ENCODE data around the gene ADAMTS17.

Gene ADAMTS17

DNA sequence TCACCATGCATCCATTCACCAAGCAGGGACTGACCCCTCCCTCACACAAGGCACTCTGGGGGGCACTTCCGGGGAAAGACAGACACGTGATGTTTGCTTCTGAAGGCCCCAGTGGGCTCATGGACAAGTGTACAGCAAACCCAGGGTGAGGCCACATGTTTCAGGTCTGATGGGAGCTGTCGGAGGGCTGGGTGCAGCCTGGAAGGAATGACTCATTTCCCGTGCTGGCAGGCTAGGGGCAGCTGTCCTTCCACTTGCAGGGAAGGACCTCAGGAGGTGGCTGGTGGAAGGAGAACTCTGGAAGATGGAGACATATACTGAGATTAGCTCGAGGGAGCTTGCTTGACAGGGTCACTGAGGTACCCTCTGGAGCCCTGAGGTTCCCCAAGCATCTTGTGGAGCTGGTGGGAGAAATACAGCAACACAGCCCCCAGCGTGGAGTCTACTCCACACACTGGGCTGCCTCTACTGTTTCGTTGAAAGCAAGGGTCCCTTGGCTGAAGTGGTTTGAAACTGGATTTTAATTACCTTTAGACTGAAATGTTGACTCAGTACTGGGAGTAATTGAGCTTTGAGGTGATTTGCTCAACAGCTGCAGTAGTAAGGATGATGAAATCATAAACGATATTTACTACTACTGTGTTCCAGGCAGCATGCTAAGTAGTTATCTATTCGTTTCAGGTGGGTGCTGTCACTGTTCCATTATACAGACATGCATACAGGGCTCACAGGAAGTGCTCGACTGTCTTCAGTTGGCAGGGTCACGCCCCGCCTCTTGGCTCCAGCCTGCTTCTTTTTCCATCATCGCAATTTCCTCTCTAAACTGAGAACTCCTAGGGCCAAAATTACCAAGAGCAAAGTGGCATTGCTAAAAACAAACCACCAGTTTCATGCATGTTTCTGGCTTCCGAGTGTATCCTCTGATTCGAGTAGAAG is 230.4 kb downstream of the ADAMTS17 start:
- Histone ChIP-seq H3K4me3 (ENCODE audit: low read length) (no peak overlapping the region), H2AFZ (ENCODE audit: low read depth, low read length) (no peak overlapping the region; the same call in 1 of the 2 replicates), H4K20me1 (ENCODE audit: insufficient read depth, low read length) (no peaks in the 10 kb centered on the region), H3K36me3 (replicated peaks; ENCODE audit: low read depth, low read length) (no peaks in the 10 kb centered on the region), H3K9ac (ENCODE audit: low read length) (no peak overlapping the region), H3K27ac (ENCODE audit: low read length) (no peak overlapping the region), H3K9me3 (ENCODE audit: insufficient read depth, low read length) (no peaks in the 10 kb centered on the region), H3K4me1 (ENCODE audit: low read length) (no peaks in the 10 kb centered on the region), H3K4me2 (ENCODE audit: low read length) (no peak overlapping the region), H3K79me2 (ENCODE audit: low read length) (no peaks in the 10 kb centered on the region), H3K27me3 (ENCODE audit: low read depth, low read length) (peaks cover 3% of the 10 kb centered on the region; the same call in 1 of the 2 replicates)
- TF ChIP-seq, protein P1, sequence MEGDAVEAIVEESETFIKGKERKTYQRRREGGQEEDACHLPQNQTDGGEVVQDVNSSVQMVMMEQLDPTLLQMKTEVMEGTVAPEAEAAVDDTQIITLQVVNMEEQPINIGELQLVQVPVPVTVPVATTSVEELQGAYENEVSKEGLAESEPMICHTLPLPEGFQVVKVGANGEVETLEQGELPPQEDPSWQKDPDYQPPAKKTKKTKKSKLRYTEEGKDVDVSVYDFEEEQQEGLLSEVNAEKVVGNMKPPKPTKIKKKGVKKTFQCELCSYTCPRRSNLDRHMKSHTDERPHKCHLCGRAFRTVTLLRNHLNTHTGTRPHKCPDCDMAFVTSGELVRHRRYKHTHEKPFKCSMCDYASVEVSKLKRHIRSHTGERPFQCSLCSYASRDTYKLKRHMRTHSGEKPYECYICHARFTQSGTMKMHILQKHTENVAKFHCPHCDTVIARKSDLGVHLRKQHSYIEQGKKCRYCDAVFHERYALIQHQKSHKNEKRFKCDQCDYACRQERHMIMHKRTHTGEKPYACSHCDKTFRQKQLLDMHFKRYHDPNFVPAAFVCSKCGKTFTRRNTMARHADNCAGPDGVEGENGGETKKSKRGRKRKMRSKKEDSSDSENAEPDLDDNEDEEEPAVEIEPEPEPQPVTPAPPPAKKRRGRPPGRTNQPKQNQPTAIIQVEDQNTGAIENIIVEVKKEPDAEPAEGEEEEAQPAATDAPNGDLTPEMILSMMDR (IDR thresholded peaks at IDR 0.05; ENCODE audit: low read depth, low read length), result no peak
- TF ChIP-seq EZH2phosphoT487 (IDR thresholded peaks at IDR 0.05; ENCODE audit: low read depth), result no peak

GRCh38 chr15:100109486-100110035 is 232.2 kb downstream of the ADAMTS17 start:
- Histone ChIP-seq H4K20me1 (ENCODE audit: insufficient read depth, low read length) (no peaks in the 10 kb centered on the region), H3K27ac (ENCODE audit: low read length) (no peak overlapping the region), H2AFZ (ENCODE audit: low read depth, low read length) (no peak overlapping the region), H3K9me3 (ENCODE audit: insufficient read depth, low read length) (no peaks in the 10 kb centered on the region), H3K4me2 (ENCODE audit: low read length) (no peak overlapping the region), H3K36me3 (replicated peaks; ENCODE audit: low read depth, low read length) (no peaks in the 10 kb centered on the region), H3K4me1 (ENCODE audit: low read length) (no peaks in the 10 kb centered on the region), H3K9ac (ENCODE audit: low read length) (no peak overlapping the region), H3K4me3 (ENCODE audit: low read length) (no peak overlapping the region), H3K27me3 (ENCODE audit: low read depth, low read length) (no peaks in the 10 kb centered on the region; the same call in 1 of the 2 replicates), H3K79me2 (ENCODE audit: low read length) (no peaks in the 10 kb centered on the region)
- TF ChIP-seq, protein P1 (IDR thresholded peaks at IDR 0.05; ENCODE audit: low read depth, low read length), result no peak
- TF ChIP-seq EZH2phosphoT487 (IDR thresholded peaks at IDR 0.05; ENCODE audit: low read depth), result no peak

DNA sequence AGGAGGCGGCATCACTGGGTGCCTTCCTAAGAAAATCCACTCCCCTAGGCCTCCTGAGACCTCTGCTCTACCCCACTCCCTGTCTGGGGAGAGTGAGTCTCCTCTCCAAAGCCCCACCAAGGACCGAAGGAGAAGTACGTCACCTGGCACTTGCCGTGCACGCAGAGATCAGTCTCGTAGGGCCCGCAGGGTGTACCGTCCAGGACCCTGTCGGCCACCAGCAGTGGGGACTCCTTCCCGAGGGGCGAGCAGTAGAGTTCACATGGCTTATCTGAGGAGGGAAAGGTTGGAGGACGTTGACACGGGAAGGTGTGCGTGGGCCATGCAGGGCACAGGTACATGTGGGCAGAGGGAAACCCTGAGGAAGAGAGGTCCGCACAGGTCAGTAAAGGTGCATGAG is 232.9 kb downstream of the ADAMTS17 start:
- no peaks in the 10 kb centered on the region for H3K9me3 ChIP-seq (ENCODE audit: insufficient read depth, low read length)
- H3K36me3 ChIP-seq (replicated peaks; ENCODE audit: low read depth, low read length), result no peaks in the 10 kb centered on the region
- no peak overlapping the region for H3K27ac ChIP-seq (ENCODE audit: low read length)
- no peaks in the 10 kb centered on the region for H3K27me3 ChIP-seq (ENCODE audit: low read depth, low read length)
- H3K4me1 ChIP-seq (ENCODE audit: low read length), result no peaks in the 10 kb centered on the region
- no peaks in the 10 kb centered on the region for H3K79me2 ChIP-seq (ENCODE audit: low read length)
- H4K20me1 ChIP-seq (ENCODE audit: insufficient read depth, low read length), result no peaks in the 10 kb centered on the region
- H3K9ac ChIP-seq (ENCODE audit: low read length), result no peak overlapping the region
- H3K4me2 ChIP-seq (ENCODE audit: low read length), result no peak overlapping the region
- TF ChIP-seq, protein P1 (IDR thresholded peaks at IDR 0.05; ENCODE audit: low read depth, low read length), result no peak
- no peak for TF ChIP-seq EZH2phosphoT487 (IDR thresholded peaks at IDR 0.05; ENCODE audit: low read depth)
- H2AFZ ChIP-seq (ENCODE audit: low read depth, low read length), result no peak overlapping the region
- no peak overlapping the region for H3K4me3 ChIP-seq (ENCODE audit: low read length)

- no peaks in the 10 kb centered on the region for H3K79me2 ChIP-seq (ENCODE audit: low read length)
- H3K9me3 ChIP-seq (ENCODE audit: insufficient read depth, low read length), result no peaks in the 10 kb centered on the region
- no peak overlapping the region for H3K4me3 ChIP-seq (ENCODE audit: low read length)
- H3K9ac ChIP-seq (ENCODE audit: low read length), result no peak overlapping the region
- no peak overlapping the region for H3K4me2 ChIP-seq (ENCODE audit: low read length)
- H2AFZ ChIP-seq (ENCODE audit: low read depth, low read length), result no peak overlapping the region
- H4K20me1 ChIP-seq (ENCODE audit: insufficient read depth, low read length), result no peaks in the 10 kb centered on the region
- no peak overlapping the region for H3K27ac ChIP-seq (ENCODE audit: low read length)
- no peaks in the 10 kb centered on the region for H3K4me1 ChIP-seq (ENCODE audit: low read length)
- no peaks in the 10 kb centered on the region for H3K27me3 ChIP-seq (ENCODE audit: low read depth, low read length)
- no peaks in the 10 kb centered on the region for H3K36me3 ChIP-seq (replicated peaks; ENCODE audit: low read depth, low read length)
- TF ChIP-seq EZH2phosphoT487 (IDR thresholded peaks at IDR 0.05; ENCODE audit: low read depth), result no peak
- TF ChIP-seq, protein P1 (IDR thresholded peaks at IDR 0.05; ENCODE audit: low read depth, low read length), result no peak
Measured at GRCh38 chr15:100108346-100108745, 233.4 kb downstream of the ADAMTS17 start.

All from OCI-LY3 (cell line).